Mesothelial cell of epicardium (in vitro differentiated cells): Measurements from ENCODE around the gene RFNG. TPM values are rescaled to one million over a fixed set of nuclear protein-coding genes. Genes with fewer than 3 reads are reported as not detected.

Source experiments
- DNase-seq, 2 experiments: peaks; one replicate each; pipeline ENCODE4 v3.0.0; 2021; ENCODE audit warnings: low spot score in 2 of 2; ENCODE audit not compliant: unreplicated experiment in 2 of 2
- H3K27ac Mint-ChIP-seq: 2 replicates; pipeline ENCODE4 v1.8.0; 2021; ENCODE audit warnings: mixed read lengths
- H3K27me3 Mint-ChIP-seq: 2 replicates; pipeline ENCODE4 v1.8.0; 2021; ENCODE audit warnings: low read depth, mixed read lengths
- H3K36me3 Mint-ChIP-seq: 2 replicates; pipeline ENCODE4 v1.8.0; 2021; ENCODE audit warnings: mixed read lengths
- H3K4me1 Mint-ChIP-seq: 2 replicates; pipeline ENCODE4 v1.8.0; 2021; ENCODE audit warnings: mixed read lengths
- H3K4me3 Mint-ChIP-seq: 2 replicates; pipeline ENCODE4 v1.8.0; 2021; ENCODE audit warnings: mild to moderate bottlenecking, moderate library complexity, mixed read lengths
- H3K9me3 Mint-ChIP-seq: 2 replicates; pipeline ENCODE4 v1.8.0; 2021; ENCODE audit warnings: mixed read lengths
- CTCF ChIP-seq: fragments of 200-600 bp; sonication (generic); IDR thresholded peaks from one replicate; pipeline ENCODE4 v1.5.0; 2021; ENCODE audit warnings: antibody characterized with exemption; ENCODE audit not compliant: unreplicated experiment
- total RNA-seq: library from RNA; stranded (reverse); gene quantifications from 3 replicates; pipeline ENCODE4 v1.2.1, GENCODE V29; 2021

RFNG gene
- total RNA-seq, 1 donor from 2014 or later, result 57.3 TPM

- Mint-ChIP-seq H3K4me3 (peak overlapping the region; percentile 70), H3K9me3 (no peaks in the 10 kb centered on the region), H3K36me3 (peaks cover 5% of the 10 kb centered on the region), H3K27ac (no peak overlapping the region), H3K27me3 (no peaks in the 10 kb centered on the region), H3K4me1 (peaks cover 22% of the 10 kb centered on the region)
- no peak for DNase-seq
- no peak for TF ChIP-seq CTCF
Measured at GRCh38 chr17:82036634-82037091, 14.9 kb downstream of the RFNG start.

GRCh38 chr17:82035956-82036633, 15.5 kb downstream of the RFNG start:
- H3K27ac Mint-ChIP-seq, result no peak overlapping the region
- peak overlapping the region; percentile 70 for H3K4me3 Mint-ChIP-seq
- H3K9me3 Mint-ChIP-seq, result no peaks in the 10 kb centered on the region
- DNase-seq, result no peak
- TF ChIP-seq CTCF, result no peak
- peaks cover 22% of the 10 kb centered on the region for H3K4me1 Mint-ChIP-seq
- peaks cover 5% of the 10 kb centered on the region for H3K36me3 Mint-ChIP-seq
- H3K27me3 Mint-ChIP-seq, result no peaks in the 10 kb centered on the region

GRCh38 chr17:82035488-82035887, 16.1 kb downstream of the RFNG start:
- H3K27ac Mint-ChIP-seq, result no peak overlapping the region
- H3K27me3 Mint-ChIP-seq, result no peaks in the 10 kb centered on the region
- H3K9me3 Mint-ChIP-seq, result no peaks in the 10 kb centered on the region
- peaks cover 5% of the 10 kb centered on the region for H3K36me3 Mint-ChIP-seq
- TF ChIP-seq CTCF, result no peak
- H3K4me1 Mint-ChIP-seq, result peaks cover 23% of the 10 kb centered on the region
- peak overlapping the region; percentile 49 for H3K4me3 Mint-ChIP-seq
- no peak for DNase-seq

GRCh38 chr17:82034371-82035011, 17.1 kb downstream of the RFNG start:
- no peak for TF ChIP-seq CTCF
- H3K4me3 Mint-ChIP-seq, result peak overlapping the region; percentile 26
- H3K36me3 Mint-ChIP-seq, result peaks cover 5% of the 10 kb centered on the region
- no peak overlapping the region for H3K27ac Mint-ChIP-seq
- H3K27me3 Mint-ChIP-seq, result no peaks in the 10 kb centered on the region
- no peak for DNase-seq
- H3K4me1 Mint-ChIP-seq, result peaks cover 27% of the 10 kb centered on the region
- H3K9me3 Mint-ChIP-seq, result no peaks in the 10 kb centered on the region

GRCh38 chr17:82033359-82034085, 18.1 kb downstream of the RFNG start:
- DNase-seq, result no peak
- H3K27ac Mint-ChIP-seq, result no peak overlapping the region
- H3K4me1 Mint-ChIP-seq, result peaks cover 21% of the 10 kb centered on the region
- H3K4me3 Mint-ChIP-seq, result peak overlapping the region; percentile 66
- H3K9me3 Mint-ChIP-seq, result no peaks in the 10 kb centered on the region
- no peak for TF ChIP-seq CTCF
- peaks cover 5% of the 10 kb centered on the region for H3K36me3 Mint-ChIP-seq
- H3K27me3 Mint-ChIP-seq, result no peaks in the 10 kb centered on the region
